Stimulated activated naive CD4-positive, alpha-beta T cell (primary cell): ENCODE data around the gene SLC19A2.
"Not testable (repeated sequence)": the region's sequence is repeated elsewhere in the genome, so short reads cannot be mapped to it uniquely, and the experiment has no call there.

Experiments
- DNase-seq, 6 experiments: peaks; one replicate each; lab custom pipeline; 2025; lab: John Stamatoyannopoulos, UW

The SLC19A2 gene

GRCh38 chr1:169485431-169486280 lies at the start of gene SLC19A2:
Gene SLC19A2 (minus strand): TSS chr1:169485944. CDS start chr1:169485766, 178 bp downstream.
- DNase-seq = peak; percentile 88 to 95 (median 89)

- no peak for DNase-seq
These were observed 48.9 kb upstream of the SLC19A2 start for GRCh38 chr1:169534653-169535052.

GRCh38 chr1:169533528-169534190 lies 47.9 kb upstream of the SLC19A2 start:
- DNase-seq = not testable (repeated sequence)

- DNase-seq = no peak
These were observed 44.7 kb upstream of the SLC19A2 start for GRCh38 chr1:169530448-169530847.

GRCh38 chr1:169529068-169529642 lies 43.4 kb upstream of the SLC19A2 start:
- no peak for DNase-seq

GRCh38 chr1:169528215-169529067 lies 42.7 kb upstream of the SLC19A2 start:
- no peak for DNase-seq

GRCh38 chr1:169527451-169528214 lies 41.9 kb upstream of the SLC19A2 start:
- no peak for DNase-seq

- no peak for DNase-seq
These were observed 41.3 kb upstream of the SLC19A2 start for GRCh38 chr1:169527001-169527400.

GRCh38 chr1:169526120-169526832 lies 40.5 kb upstream of the SLC19A2 start:
- DNase-seq = no peak

GRCh38 chr1:169525391-169525790 lies 39.6 kb upstream of the SLC19A2 start:
- DNase-seq = no peak

- no peak for DNase-seq
These were observed 38.2 kb upstream of the SLC19A2 start for GRCh38 chr1:169523904-169524303.

- no peak for DNase-seq
These were observed 35.5 kb upstream of the SLC19A2 start for GRCh38 chr1:169521226-169521625.

- DNase-seq = no peak
These were observed 31.9 kb upstream of the SLC19A2 start for GRCh38 chr1:169517558-169518186.

- no peak for DNase-seq
These were observed 29.9 kb upstream of the SLC19A2 start for GRCh38 chr1:169515641-169516040.

- DNase-seq = no peak
These were observed 29.0 kb upstream of the SLC19A2 start for GRCh38 chr1:169514566-169515270.

- DNase-seq = no peak
These were observed 27.5 kb upstream of the SLC19A2 start for GRCh38 chr1:169513208-169513607.

GRCh38 chr1:169511316-169512005 lies 25.7 kb upstream of the SLC19A2 start:
- DNase-seq = no peak

- no peak for DNase-seq
These were observed 24.3 kb upstream of the SLC19A2 start for GRCh38 chr1:169510060-169510459.

GRCh38 chr1:169509354-169509753 lies 23.6 kb upstream of the SLC19A2 start:
- no peak for DNase-seq
